Neural progenitor cell (in vitro differentiated cells): ENCODE data around the gene UBAP2L. TPM values are rescaled to one million over a fixed set of nuclear protein-coding genes. Genes with fewer than 3 reads are reported as not detected.

Source experiments
- DNase-seq: peaks from one replicate; pipeline ENCODE4 v3.0.0-alpha.2; 2016; ENCODE audit warnings: low spot score
- H2AFZ ChIP-seq: fragments of 200-600 bp; sonication (generic); replicated peaks from 2 replicates; pipeline ENCODE4 v1.6.1; 2016; ENCODE audit warnings: antibody characterized with exemption
- H3F3A ChIP-seq: fragments of 200-600 bp; sonication (generic); 2 replicates; pipeline ENCODE4 v1.6.1; 2016; ENCODE audit warnings: antibody characterized with exemption, low read depth
- H3K27ac ChIP-seq: fragments of 200-600 bp; sonication (generic); 2 replicates; pipeline ENCODE4 v1.5.1; 2016; ENCODE audit warnings: mild to moderate bottlenecking
- H3K27me3 ChIP-seq: fragments of 200-600 bp; sonication (generic); 2 replicates; pipeline ENCODE4 v1.6.1; 2016; ENCODE audit warnings: mild to moderate bottlenecking, moderate library complexity
- H3K36me3 ChIP-seq: fragments of 200-600 bp; sonication (generic); 2 replicates; pipeline ENCODE4 v1.5.1; 2016
- H3K4me1 ChIP-seq: fragments of 200-600 bp; sonication (generic); 2 replicates; pipeline ENCODE4 v1.6.1; 2016; ENCODE audit warnings: mixed run types
- H3K4me2 ChIP-seq: fragments of 200-600 bp; sonication (generic); 2 replicates; pipeline ENCODE4 v1.6.1; 2016
- H3K4me3 ChIP-seq: fragments of 200-600 bp; sonication (generic); 2 replicates; pipeline ENCODE4 v1.5.1; 2016
- H3K79me2 ChIP-seq: fragments of 200-600 bp; sonication (generic); 2 replicates; pipeline ENCODE4 v1.6.1; 2016; ENCODE audit warnings: low read depth
- H3K9ac ChIP-seq: fragments of 200-600 bp; sonication (generic); 2 replicates; pipeline ENCODE4 v1.6.1; 2016
- H3K9me3 ChIP-seq: fragments of 200-600 bp; sonication (generic); 2 replicates; pipeline ENCODE4 v1.5.1; 2016; ENCODE audit warnings: low read depth
- H4K20me1 ChIP-seq: fragments of 200-600 bp; sonication (generic); 2 replicates; pipeline ENCODE4 v1.6.1; 2016; ENCODE audit warnings: low read depth
- H3K27ac Mint-ChIP-seq: 3 replicates; pipeline ENCODE4 v1.8.0; 2021; ENCODE audit warnings: mixed read lengths
- H3K27me3 Mint-ChIP-seq: 2 replicates; pipeline ENCODE4 v1.8.0; 2022; ENCODE audit warnings: low read depth, mild to moderate bottlenecking, inconsistent platforms, moderate library complexity, mixed read lengths; ENCODE audit not compliant: insufficient read depth
- H3K36me3 Mint-ChIP-seq: 3 replicates; pipeline ENCODE4 v1.8.0; 2021; ENCODE audit warnings: mixed read lengths
- H3K4me1 Mint-ChIP-seq: 3 replicates; pipeline ENCODE4 v1.8.0; 2021; ENCODE audit warnings: mixed read lengths
- H3K4me3 Mint-ChIP-seq: 3 replicates; pipeline ENCODE4 v1.8.0; 2021; ENCODE audit warnings: mild to moderate bottlenecking, moderate library complexity, mixed read lengths
- H3K9me3 Mint-ChIP-seq: 3 replicates; pipeline ENCODE4 v1.8.0; 2020; ENCODE audit warnings: mixed read lengths
- CTCF ChIP-seq: fragments of 200-600 bp; sonication (generic); IDR thresholded peaks from 2 replicates; pipeline ENCODE4 v1.5.1; 2017; ENCODE audit warnings: antibody characterized with exemption, mild to moderate bottlenecking
- EZH2 ChIP-seq: fragments of 200-600 bp; sonication (generic); IDR thresholded peaks from 2 replicates; pipeline ENCODE4 v1.6.1; 2017; ENCODE audit warnings: antibody characterized with exemption, mild to moderate bottlenecking, moderate library complexity
- EZH2phosphoT487 ChIP-seq: fragments of 200-600 bp; sonication (generic); IDR thresholded peaks from 2 replicates; pipeline ENCODE4 v1.6.1; 2017; ENCODE audit warnings: antibody characterized with exemption
- total RNA-seq: library from RNA; depleted of rRNA; stranded (reverse); fragments of >200 nt; gene quantifications from 2 replicates; pipeline ENCODE4 v1.2.3, GENCODE V29; 2015; ENCODE audit warnings: low replicate concordance

UBAP2L gene
- total RNA-seq, 1 donor from 2014 or later: 148 TPM

GRCh38 chr1:154236855-154237254 lies 16.1 kb downstream of the UBAP2L start:
- Histone ChIP-seq H3K27me3 (no peaks in the 10 kb centered on the region), H3K9ac (no peak overlapping the region), H3K4me1 (no peaks in the 10 kb centered on the region), H3F3A (no peaks in the 10 kb centered on the region), H4K20me1 (peaks cover 56% of the 10 kb centered on the region), H3K27ac (no peak overlapping the region), H3K9me3 (no peaks in the 10 kb centered on the region), H3K4me2 (no peak overlapping the region), H2AFZ (no peak overlapping the region), H3K4me3 (no peak overlapping the region), H3K36me3 (peaks cover 8% of the 10 kb centered on the region), H3K79me2 (peaks cover 90% of the 10 kb centered on the region)
- Mint-ChIP-seq H3K36me3 (peaks cover 43% of the 10 kb centered on the region), H3K4me1 (no peaks in the 10 kb centered on the region), H3K27me3 (no peaks in the 10 kb centered on the region), H3K27ac (no peak overlapping the region), H3K4me3 (no peak overlapping the region), H3K9me3 (no peaks in the 10 kb centered on the region)
- no peak for DNase-seq
- TF ChIP-seq EZH2 (no peak), CTCF (no peak), EZH2phosphoT487 (no peak)

- no peaks in the 10 kb centered on the region for H3K4me1 Mint-ChIP-seq
- Histone ChIP-seq H3K9me3 (no peaks in the 10 kb centered on the region), H3K4me1 (no peaks in the 10 kb centered on the region), H3K4me3 (no peak overlapping the region), H3K4me2 (no peak overlapping the region), H4K20me1 (peaks cover 62% of the 10 kb centered on the region), H3K79me2 (peaks cover 84% of the 10 kb centered on the region), H2AFZ (no peak overlapping the region), H3K27ac (no peak overlapping the region), H3K36me3 (peaks cover 14% of the 10 kb centered on the region), H3K27me3 (no peaks in the 10 kb centered on the region), H3K9ac (no peak overlapping the region), H3F3A (no peaks in the 10 kb centered on the region)
- no peak overlapping the region for H3K4me3 Mint-ChIP-seq
- H3K27ac Mint-ChIP-seq: no peak overlapping the region
- H3K36me3 Mint-ChIP-seq: peaks cover 42% of the 10 kb centered on the region
- H3K27me3 Mint-ChIP-seq: no peaks in the 10 kb centered on the region
- no peak for TF ChIP-seq CTCF
- no peak for TF ChIP-seq EZH2
- TF ChIP-seq EZH2phosphoT487: no peak
- no peaks in the 10 kb centered on the region for H3K9me3 Mint-ChIP-seq
- DNase-seq: no peak
These were observed 16.7 kb downstream of the UBAP2L start for GRCh38 chr1:154237435-154237834.

GRCh38 chr1:154237880-154238506 lies 17.2 kb downstream of the UBAP2L start:
- H3K36me3 Mint-ChIP-seq: peaks cover 44% of the 10 kb centered on the region
- Histone ChIP-seq H3K27me3 (no peaks in the 10 kb centered on the region), H4K20me1 (peaks cover 68% of the 10 kb centered on the region), H3K4me3 (no peak overlapping the region), H3K9me3 (no peaks in the 10 kb centered on the region), H3K27ac (no peak overlapping the region), H3K4me2 (no peak overlapping the region), H3F3A (no peaks in the 10 kb centered on the region), H3K9ac (no peak overlapping the region), H2AFZ (no peak overlapping the region), H3K79me2 (peaks cover 79% of the 10 kb centered on the region), H3K4me1 (no peaks in the 10 kb centered on the region), H3K36me3 (peaks cover 15% of the 10 kb centered on the region)
- no peak for DNase-seq
- TF ChIP-seq CTCF (no peak), EZH2phosphoT487 (no peak), EZH2 (no peak)
- H3K4me1 Mint-ChIP-seq: no peaks in the 10 kb centered on the region
- H3K9me3 Mint-ChIP-seq: no peaks in the 10 kb centered on the region
- no peak overlapping the region for H3K27ac Mint-ChIP-seq
- H3K27me3 Mint-ChIP-seq: no peaks in the 10 kb centered on the region
- H3K4me3 Mint-ChIP-seq: no peak overlapping the region
